ENCODE measurements around the gene TEN1. TPM values are rescaled to one million over a fixed set of nuclear protein-coding genes. Genes with fewer than 3 reads are reported as not detected.

Gene TEN1
- total and polyA plus RNA-seq, 4 experiments from 2014 or later: 10.2 to 20.2 (median 14.6) TPM

GRCh38 chr17:76007131-76007849, 28.2 kb downstream of the TEN1 start:
- Mint-ChIP-seq H3K4me1 (peaks cover 0 to 5% (median 3%) of the 10 kb centered on the region in 4 donors), H3K36me3 (peaks cover 0 to 4% of the 10 kb centered on the region in 2 donors), H3K27ac (no peak overlapping the region), H3K4me3 (no peak overlapping the region), H3K27me3 (no peaks in the 10 kb centered on the region), H3K9me3 (no peaks in the 10 kb centered on the region)
- H3K27ac ChIP-seq (ENCODE audit: low read depth, low read length): no peak overlapping the region
- no peaks in the 10 kb centered on the region for H3K9me3 ChIP-seq (ENCODE audit: control insufficient read depth in 1 of 2, low read length in 2 of 2)
- no peaks in the 10 kb centered on the region for H3K27me3 ChIP-seq (ENCODE audit: insufficient read depth, low read length)
- no peaks in the 10 kb centered on the region for H3K4me1 ChIP-seq (ENCODE audit: insufficient read depth, low read length)
- ChIA-PET CTCF (ENCODE audit: partially characterized antibody) (interaction anchor here (2.6 to 11.7 kb wide), 4 partner anchors 10 to 292 kb away, joined by 11 to 168 read pairs (median 70); partner anchors contain the start of gene MRPL38), POLR2A (ENCODE audit: partially characterized antibody) (no interaction called here)
- no peak overlapping the region for H3K4me3 ChIP-seq (ENCODE audit: low read length in 2 of 2)
- H3K36me3 ChIP-seq (ENCODE audit: insufficient read depth, low read length): no peaks in the 10 kb centered on the region
- intact Hi-C loops (cut with micrococcal nuclease): loop anchor here (5.0 kb wide), 1 partner anchor 255 kb away; no protein-coding TSS in a partner anchor
- DNase-seq: no peak

- Histone ChIP-seq H3K27ac (ENCODE audit: low read depth, low read length) (no peak overlapping the region), H3K9me3 (ENCODE audit: control insufficient read depth in 1 of 2, low read length in 2 of 2) (no peaks in the 10 kb centered on the region), H3K4me1 (ENCODE audit: insufficient read depth, low read length) (no peaks in the 10 kb centered on the region), H3K27me3 (ENCODE audit: insufficient read depth, low read length) (no peaks in the 10 kb centered on the region), H3K36me3 (ENCODE audit: insufficient read depth, low read length) (no peaks in the 10 kb centered on the region), H3K4me3 (ENCODE audit: low read length in 2 of 2) (no peak overlapping the region)
- POLR2A ChIA-PET (ENCODE audit: partially characterized antibody): interaction anchor here (2.5 kb wide), 1 partner anchor 103 kb away, joined by 6 read pairs; the partner anchor contains the start of gene MRPL38
- H3K27me3 Mint-ChIP-seq: no peaks in the 10 kb centered on the region
- H3K4me1 Mint-ChIP-seq: peaks cover 0 to 5% (median 3%) of the 10 kb centered on the region in 4 donors
- intact Hi-C loops (cut with micrococcal nuclease): loop anchor here (5.0 kb wide), 1 partner anchor 256 kb away; no protein-coding TSS in a partner anchor
- peaks cover 0 to 4% of the 10 kb centered on the region in 2 donors for H3K36me3 Mint-ChIP-seq
- H3K4me3 Mint-ChIP-seq: no peak overlapping the region
- DNase-seq: no peak
- H3K9me3 Mint-ChIP-seq: no peaks in the 10 kb centered on the region
- H3K27ac Mint-ChIP-seq: no peak overlapping the region
- CTCF ChIA-PET (ENCODE audit: partially characterized antibody): interaction anchor here (0.6 to 11.7 kb wide), 5 partner anchors 10 to 291 kb away, joined by 3 to 168 read pairs (median 21); partner anchors contain the start of gene MRPL38
Observed at GRCh38 chr17:76007850-76008165, 28.8 kb downstream of the TEN1 start.

GRCh38 chr17:76008208-76008607, 29.2 kb downstream of the TEN1 start:
- Mint-ChIP-seq H3K27ac (no peak overlapping the region), H3K4me1 (peaks cover 0 to 5% (median 3%) of the 10 kb centered on the region in 4 donors), H3K9me3 (no peaks in the 10 kb centered on the region), H3K4me3 (no peak overlapping the region), H3K36me3 (peaks cover 0 to 4% of the 10 kb centered on the region in 2 donors), H3K27me3 (no peaks in the 10 kb centered on the region)
- no peaks in the 10 kb centered on the region for H3K4me1 ChIP-seq (ENCODE audit: insufficient read depth, low read length)
- no peak overlapping the region for H3K27ac ChIP-seq (ENCODE audit: low read depth, low read length)
- no peaks in the 10 kb centered on the region for H3K36me3 ChIP-seq (ENCODE audit: insufficient read depth, low read length)
- no peaks in the 10 kb centered on the region for H3K9me3 ChIP-seq (ENCODE audit: control insufficient read depth in 1 of 2, low read length in 2 of 2)
- ChIA-PET POLR2A (ENCODE audit: partially characterized antibody) (interaction anchor here (2.5 kb wide), 1 partner anchor 103 kb away, joined by 6 read pairs; the partner anchor contains the start of gene MRPL38), CTCF (ENCODE audit: partially characterized antibody) (interaction anchor here (0.6 to 11.7 kb wide), 7 partner anchors 10 to 291 kb away, joined by 3 to 168 read pairs (median 11); partner anchors contain the start of genes EXOC7 and MRPL38)
- no peak for DNase-seq
- no peak overlapping the region for H3K4me3 ChIP-seq (ENCODE audit: low read length in 2 of 2)
- intact Hi-C loops (cut with micrococcal nuclease): loop anchor here (5.0 kb wide), 1 partner anchor 256 kb away; no protein-coding TSS in a partner anchor
- no peaks in the 10 kb centered on the region for H3K27me3 ChIP-seq (ENCODE audit: insufficient read depth, low read length)

- Histone ChIP-seq H3K27me3 (ENCODE audit: insufficient read depth, low read length) (no peaks in the 10 kb centered on the region), H3K9me3 (ENCODE audit: control insufficient read depth in 1 of 2, low read length in 2 of 2) (no peaks in the 10 kb centered on the region), H3K36me3 (ENCODE audit: insufficient read depth, low read length) (no peaks in the 10 kb centered on the region), H3K27ac (ENCODE audit: low read depth, low read length) (no peak overlapping the region), H3K4me3 (ENCODE audit: low read length in 2 of 2) (no peak overlapping the region), H3K4me1 (ENCODE audit: insufficient read depth, low read length) (peaks cover under 1% of the 10 kb centered on the region)
- intact Hi-C loops (cut with micrococcal nuclease): loop anchor here (5.0 kb wide), 1 partner anchor 257 kb away; no protein-coding TSS in a partner anchor
- no peak overlapping the region for H3K4me3 Mint-ChIP-seq
- CTCF ChIA-PET (ENCODE audit: partially characterized antibody): interaction anchor here (0.8 to 11.7 kb wide), 9 partner anchors 11 to 290 kb away, joined by 3 to 168 read pairs (median 4); partner anchors contain the start of genes EXOC7 and MRPL38
- H3K27me3 Mint-ChIP-seq: no peaks in the 10 kb centered on the region
- no peak for DNase-seq
- no peaks in the 10 kb centered on the region for H3K9me3 Mint-ChIP-seq
- H3K4me1 Mint-ChIP-seq: peaks cover 0 to 5% (median 3%) of the 10 kb centered on the region in 4 donors
- peak overlapping the region in 1 of 7 donors; percentile 58 for H3K27ac Mint-ChIP-seq
- POLR2A ChIA-PET (ENCODE audit: partially characterized antibody): interaction anchor here (2.5 kb wide), 1 partner anchor 104 kb away, joined by 6 read pairs; the partner anchor contains the start of gene MRPL38
- peaks cover 0 to 4% of the 10 kb centered on the region in 2 donors for H3K36me3 Mint-ChIP-seq
Observed at GRCh38 chr17:76008630-76009425, 29.8 kb downstream of the TEN1 start.

GRCh38 chr17:76009447-76009846, 30.4 kb downstream of the TEN1 start:
- no peak overlapping the region for H3K4me3 Mint-ChIP-seq
- DNase-seq: no peak
- no peaks in the 10 kb centered on the region for H3K27me3 Mint-ChIP-seq
- H3K9me3 Mint-ChIP-seq: no peaks in the 10 kb centered on the region
- no peaks in the 10 kb centered on the region for H3K27me3 ChIP-seq (ENCODE audit: insufficient read depth, low read length)
- no peaks in the 10 kb centered on the region for H3K9me3 ChIP-seq (ENCODE audit: control insufficient read depth in 1 of 2, low read length in 2 of 2)
- H3K4me1 ChIP-seq (ENCODE audit: insufficient read depth, low read length): peaks cover 7% of the 10 kb centered on the region
- peak overlapping the region in 1 of 7 donors; percentile 58 for H3K27ac Mint-ChIP-seq
- H3K27ac ChIP-seq (ENCODE audit: low read depth, low read length): no peak overlapping the region
- no peak overlapping the region for H3K4me3 ChIP-seq (ENCODE audit: low read length in 2 of 2)
- CTCF ChIA-PET (ENCODE audit: partially characterized antibody): interaction anchor here (0.8 to 11.7 kb wide), 8 partner anchors 10 to 290 kb away, joined by 3 to 168 read pairs (median 4); partner anchors contain the start of gene EXOC7
- POLR2A ChIA-PET (ENCODE audit: partially characterized antibody): interaction anchor here (2.5 kb wide), 1 partner anchor 105 kb away, joined by 6 read pairs; the partner anchor contains the start of gene MRPL38
- H3K4me1 Mint-ChIP-seq: peaks cover 3 to 10% (median 8%) of the 10 kb centered on the region in 4 donors
- intact Hi-C loops (cut with micrococcal nuclease): loop anchor here (5.0 kb wide), 1 partner anchor 257 kb away; no protein-coding TSS in a partner anchor
- peaks cover 0 to 4% of the 10 kb centered on the region in 2 donors for H3K36me3 Mint-ChIP-seq
- H3K36me3 ChIP-seq (ENCODE audit: insufficient read depth, low read length): no peaks in the 10 kb centered on the region

GRCh38 chr17:76009969-76010661, 31.1 kb downstream of the TEN1 start:
- no peaks in the 10 kb centered on the region for H3K9me3 Mint-ChIP-seq

More at GRCh38 chr17:76009969-76010661, 31.1 kb downstream of the TEN1 start:
- H3K4me1 Mint-ChIP-seq: peaks cover 3 to 11% (median 8%) of the 10 kb centered on the region in 4 donors
- no peak overlapping the region for H3K27ac ChIP-seq (ENCODE audit: low read depth, low read length)
- H3K27me3 ChIP-seq (ENCODE audit: insufficient read depth, low read length): no peaks in the 10 kb centered on the region
- H3K27me3 Mint-ChIP-seq: no peaks in the 10 kb centered on the region
- peaks cover 8% of the 10 kb centered on the region for H3K4me1 ChIP-seq (ENCODE audit: insufficient read depth, low read length)
- no peak for DNase-seq
- ChIA-PET POLR2A (ENCODE audit: partially characterized antibody) (interaction anchor here (2.5 kb wide), 1 partner anchor 105 kb away, joined by 6 read pairs; the partner anchor contains the start of gene MRPL38), CTCF (ENCODE audit: partially characterized antibody) (interaction anchor here (1.0 to 11.7 kb wide), 9 partner anchors 8 to 307 kb away, joined by 3 to 168 read pairs (median 5); partner anchors contain the start of genes CDK3 and MRPL38)
- no peaks in the 10 kb centered on the region for H3K9me3 ChIP-seq (ENCODE audit: control insufficient read depth in 1 of 2, low read length in 2 of 2)
- no peak overlapping the region for H3K4me3 ChIP-seq (ENCODE audit: low read length in 2 of 2)
- peaks cover 0 to 4% of the 10 kb centered on the region in 2 donors for H3K36me3 Mint-ChIP-seq
- no peak overlapping the region for H3K4me3 Mint-ChIP-seq
- H3K36me3 ChIP-seq (ENCODE audit: insufficient read depth, low read length): no peaks in the 10 kb centered on the region
- H3K27ac Mint-ChIP-seq: peak overlapping the region in 1 of 7 donors; percentile 58
- intact Hi-C loops (cut with micrococcal nuclease): loop anchor here (5.0 kb wide), 3 partner anchors 112 to 258 kb away; no protein-coding TSS in a partner anchor
